Measurements from ENCODE around the gene FTO.

Gene FTO

GRCh38 chr16:53785916-53786315 lies 82.0 kb downstream of the FTO start:
- no peak for DNase-seq

- no peak for DNase-seq
These were observed 83.5 kb downstream of the FTO start for GRCh38 chr16:53787423-53787822.

GRCh38 chr16:53789137-53789536 lies 85.2 kb downstream of the FTO start:
- DNase-seq = no peak

GRCh38 chr16:53792161-53792951 lies 88.4 kb downstream of the FTO start:
- no peak for DNase-seq

GRCh38 chr16:53803451-53803850 lies 99.5 kb downstream of the FTO start:
- no peak for DNase-seq

GRCh38 chr16:53803998-53804397 lies 100.0 kb downstream of the FTO start:
- DNase-seq = no peak

GRCh38 chr16:53804467-53804866 lies 100.5 kb downstream of the FTO start:
- DNase-seq = no peak

GRCh38 chr16:53805113-53805512 lies 101.2 kb downstream of the FTO start:
- DNase-seq = no peak

GRCh38 chr16:53805752-53806151 lies 101.8 kb downstream of the FTO start:
- no peak for DNase-seq

- DNase-seq = no peak
These were observed 105.4 kb downstream of the FTO start for GRCh38 chr16:53809088-53809932.

- no peak for DNase-seq
These were observed 109.0 kb downstream of the FTO start for GRCh38 chr16:53812914-53813313.

- no peak for DNase-seq
These were observed 110.8 kb downstream of the FTO start for GRCh38 chr16:53814801-53815200.

GRCh38 chr16:53816211-53816836 lies 112.4 kb downstream of the FTO start:
- DNase-seq = no peak

- DNase-seq = no peak
These were observed 113.3 kb downstream of the FTO start for GRCh38 chr16:53817117-53817755.

- no peak for DNase-seq
These were observed 114.0 kb downstream of the FTO start for GRCh38 chr16:53817812-53818550.

- no peak for DNase-seq
These were observed 117.5 kb downstream of the FTO start for GRCh38 chr16:53821487-53821886.

GRCh38 chr16:53821957-53822625 lies 118.1 kb downstream of the FTO start:
- no peak for DNase-seq

GRCh38 chr16:53822936-53823529 lies 119.1 kb downstream of the FTO start:
- peak; percentile 12 for DNase-seq

- no peak for DNase-seq
These were observed 122.7 kb downstream of the FTO start for GRCh38 chr16:53826658-53827057.

GRCh38 chr16:53827741-53828140 lies 123.8 kb downstream of the FTO start:
- DNase-seq = no peak

GRCh38 chr16:53829186-53829747 lies 125.3 kb downstream of the FTO start:
- no peak for DNase-seq

Measured in NCI-H510A (cell line).